Measurements from ENCODE around the gene GCGR. TPM values are rescaled to one million over a fixed set of nuclear protein-coding genes. Genes with fewer than 3 reads are reported as not detected.

GCGR gene
- total and polyA plus RNA-seq, 10 of the 15 experiments (the other 5 are each of a cell fraction or from before 2014, with no cell fraction given) = not detected

DNA sequence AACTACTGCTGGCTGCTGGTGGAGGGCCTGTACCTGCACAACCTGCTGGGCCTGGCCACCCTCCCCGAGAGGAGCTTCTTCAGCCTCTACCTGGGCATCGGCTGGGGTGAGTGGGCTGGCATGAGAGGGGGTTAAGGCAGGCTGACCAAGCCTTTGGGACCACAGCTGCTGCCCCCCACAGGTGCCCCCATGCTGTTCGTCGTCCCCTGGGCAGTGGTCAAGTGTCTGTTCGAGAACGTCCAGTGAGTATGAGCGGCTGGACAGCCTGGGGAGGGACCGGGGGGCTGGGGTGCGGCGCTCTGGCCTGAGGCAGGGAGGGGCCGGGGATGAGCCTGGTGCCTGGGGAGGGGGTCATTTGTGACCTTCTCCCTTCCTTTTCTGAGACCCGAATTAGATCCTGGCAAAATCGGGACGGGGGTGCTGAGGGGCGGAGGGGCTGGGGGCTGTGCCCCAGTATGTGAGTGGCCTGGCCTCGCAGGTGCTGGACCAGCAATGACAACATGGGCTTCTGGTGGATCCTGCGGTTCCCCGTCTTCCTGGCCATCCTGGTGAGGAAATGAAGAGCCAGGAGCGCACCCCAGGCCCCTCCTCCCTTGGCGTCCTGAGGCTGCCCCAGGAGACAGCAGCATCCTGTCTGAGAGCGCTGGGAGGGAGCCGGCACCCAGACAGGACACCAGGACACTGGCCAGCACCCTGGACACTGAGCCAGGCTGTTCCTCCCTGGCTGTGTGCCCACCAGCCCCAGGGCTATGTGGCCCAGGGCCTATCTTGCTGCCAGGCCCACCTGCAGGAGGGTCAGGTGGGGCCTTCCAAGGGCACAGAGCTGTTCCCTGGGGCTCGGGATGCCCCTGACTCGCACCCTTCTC is 8.0 kb downstream of the GCGR start:
- ChIA-PET CTCF (no interaction called here), POLR2A (no interaction called here), SMC1A (ENCODE audit: uncharacterized antibody, unreplicated experiment) (no interaction called here), RAD21 (ENCODE audit: unreplicated experiment) (no interaction called here)
- H3K36me3 ChIP-seq (ENCODE audit: control insufficient read depth in 2 of 2, insufficient read depth in 2 of 2, low read length in 1 of 2) = no peaks in the 10 kb centered on the region
- no peaks in the 10 kb centered on the region for H3K9me3 ChIP-seq (replicated peaks; ENCODE audit: control insufficient read depth, insufficient read depth, low read length)
- no peak overlapping the region for H3K4me2 ChIP-seq (ENCODE audit: control insufficient read depth, insufficient read depth)
- no peak overlapping the region for H3K4me3 ChIP-seq
- no peak overlapping the region for H2AFZ ChIP-seq (ENCODE audit: control insufficient read depth, low read depth, low read length)
- no peaks in the 10 kb centered on the region for H3K4me1 ChIP-seq (ENCODE audit: control insufficient read depth, insufficient read depth, low read length)
- 39% methylated on average over 20 of the region's 24 CpGs for WGBS (ENCODE audit: insufficient coverage, insufficient replicate concordance, low lambda C conversion rate, missing lambda C conversion rate)
- no TSS peak for BruUV-seq (replicated peaks)
- ATAC-seq (no peak), FAIRE-seq (no peak), DNase-seq (ENCODE audit: low read depth, low spot score) (no peak)
- no peaks in the 10 kb centered on the region for H3K27me3 ChIP-seq (replicated peaks in 1 of 2; ENCODE audit: control insufficient read depth in 2 of 2, insufficient read depth in 2 of 2, low read length in 1 of 2)
- H3K79me2 ChIP-seq (ENCODE audit: control insufficient read depth, insufficient read depth, low read length) = no peaks in the 10 kb centered on the region
- H3K9ac ChIP-seq (ENCODE audit: control insufficient read depth, insufficient read depth, low read length) = no peak overlapping the region
- no peaks in the 10 kb centered on the region for H4K20me1 ChIP-seq (ENCODE audit: control insufficient read depth, insufficient read depth)
- H3K27ac ChIP-seq (ENCODE audit: control insufficient read depth, insufficient read depth) = no peak overlapping the region
- in situ Hi-C loops (cut with MboI) (no loop called here), intact Hi-C loops (cut with micrococcal nuclease; ENCODE audit: unreplicated experiment) (no loop called here)
- TF ChIP-seq TCF12 (IDR thresholded peaks at IDR 0.05; ENCODE audit: low read depth, low read length) (no peak), POLR2AphosphoS2 (IDR thresholded peaks at IDR 0.05; ENCODE audit: low read depth, low read length) (no peak), TARDBP (IDR thresholded peaks at IDR 0.05; ENCODE audit: borderline replicate concordance) (no peak), PAX8 (IDR thresholded peaks at IDR 0.05) (no peak), NFXL1 (IDR thresholded peaks at IDR 0.05; ENCODE audit: borderline replicate concordance) (no peak), TBL1XR1 (IDR thresholded peaks at IDR 0.05; ENCODE audit: low read depth, low read length) (no peak), PAX5 (IDR thresholded peaks at IDR 0.05; ENCODE audit: borderline replicate concordance, low read depth, low read length) (no peak), CBX3 (IDR thresholded peaks at IDR 0.05; ENCODE audit: borderline replicate concordance, low read depth) (no peak), BMI1 (IDR thresholded peaks at IDR 0.05; ENCODE audit: borderline replicate concordance) (no peak), CREM (IDR thresholded peaks at IDR 0.05; ENCODE audit: low read depth) (no peak)
- TF ChIP-seq, protein P1, sequence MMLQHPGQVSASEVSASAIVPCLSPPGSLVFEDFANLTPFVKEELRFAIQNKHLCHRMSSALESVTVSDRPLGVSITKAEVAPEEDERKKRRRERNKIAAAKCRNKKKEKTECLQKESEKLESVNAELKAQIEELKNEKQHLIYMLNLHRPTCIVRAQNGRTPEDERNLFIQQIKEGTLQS (IDR thresholded peaks at IDR 0.05; ENCODE audit: borderline replicate concordance, extremely low read depth, low read depth, low read length) = no peak
- TF ChIP-seq, protein P2, sequence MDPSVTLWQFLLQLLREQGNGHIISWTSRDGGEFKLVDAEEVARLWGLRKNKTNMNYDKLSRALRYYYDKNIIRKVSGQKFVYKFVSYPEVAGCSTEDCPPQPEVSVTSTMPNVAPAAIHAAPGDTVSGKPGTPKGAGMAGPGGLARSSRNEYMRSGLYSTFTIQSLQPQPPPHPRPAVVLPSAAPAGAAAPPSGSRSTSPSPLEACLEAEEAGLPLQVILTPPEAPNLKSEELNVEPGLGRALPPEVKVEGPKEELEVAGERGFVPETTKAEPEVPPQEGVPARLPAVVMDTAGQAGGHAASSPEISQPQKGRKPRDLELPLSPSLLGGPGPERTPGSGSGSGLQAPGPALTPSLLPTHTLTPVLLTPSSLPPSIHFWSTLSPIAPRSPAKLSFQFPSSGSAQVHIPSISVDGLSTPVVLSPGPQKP (IDR thresholded peaks at IDR 0.05; ENCODE audit: low read depth, low read length) = no peak
